Mesenchymal stem cell (in vitro differentiated cells and primary cell): ENCODE measurements around the gene ILF2.

Source experiments
- DNase-seq: peaks from one replicate; pipeline ENCODE4 v3.0.0-alpha.2; 2013
- H2AFZ ChIP-seq: one replicate; pipeline ENCODE4 v1.6.1; 2013; ENCODE audit warnings: low read depth, mild to moderate bottlenecking, control low read depth, inconsistent platforms, low read length, moderate library complexity
- H2AK5ac ChIP-seq: 2 replicates; pipeline ENCODE4 v1.6.1; 2013; ENCODE audit warnings: low read length, moderate library complexity, mild to moderate bottlenecking, inconsistent platforms; ENCODE audit not compliant: severe bottlenecking
- H2BK120ac ChIP-seq: one replicate; pipeline ENCODE4 v1.6.1; 2013; ENCODE audit warnings: low read depth, mild to moderate bottlenecking, inconsistent platforms, low read length, moderate library complexity
- H2BK12ac ChIP-seq, 2 experiments: one replicate each; pipeline ENCODE4 v1.6.1; 2013; ENCODE audit warnings: inconsistent platforms in 2 of 2, low read length in 2 of 2, mild to moderate bottlenecking in 2 of 2, moderate library complexity in 2 of 2, control low read depth in 1 of 2
- H2BK15ac ChIP-seq: one replicate; pipeline ENCODE4 v1.6.1; 2013; ENCODE audit warnings: mild to moderate bottlenecking, low read depth, inconsistent platforms; ENCODE audit not compliant: poor library complexity, severe bottlenecking
- H2BK5ac ChIP-seq: 2 replicates; pipeline ENCODE4 v1.6.1; 2013; ENCODE audit warnings: low read depth, mild to moderate bottlenecking, low read length, control low read depth, inconsistent platforms; ENCODE audit not compliant: poor library complexity, severe bottlenecking
- H3K14ac ChIP-seq, 2 experiments: one replicate each; pipeline ENCODE4 v1.6.1; 2013; ENCODE audit warnings: inconsistent platforms in 2 of 2, low read length in 2 of 2, control low read depth in 1 of 2, mild to moderate bottlenecking in 1 of 2, moderate library complexity in 1 of 2
- H3K18ac ChIP-seq, 2 experiments: one replicate each; pipeline ENCODE4 v1.6.1; 2013; ENCODE audit warnings: inconsistent platforms in 2 of 2, low read length in 2 of 2, control low read depth in 1 of 2, low read depth in 1 of 2, mild to moderate bottlenecking in 1 of 2
- H3K23ac ChIP-seq, 2 experiments: one replicate each; pipeline ENCODE4 v1.6.1; 2013; ENCODE audit warnings: inconsistent platforms in 2 of 2, low read length in 2 of 2, mild to moderate bottlenecking in 2 of 2, moderate library complexity in 2 of 2, control low read depth in 1 of 2
- H3K27ac ChIP-seq: 2 replicates; pipeline ENCODE4 v1.5.1; 2013; ENCODE audit warnings: mild to moderate bottlenecking, moderate library complexity, low read length, control low read depth, inconsistent platforms; ENCODE audit not compliant: poor library complexity, severe bottlenecking
- H3K27me3 ChIP-seq, 2 experiments: 2 replicates each; pipeline versions ENCODE4 v1.6.1 to v1.7.0; 2013; ENCODE audit warnings: low read length in 2 of 2, mild to moderate bottlenecking in 2 of 2, moderate library complexity in 2 of 2, control low read depth in 1 of 2, inconsistent platforms in 1 of 2; ENCODE audit not compliant: control insufficient read depth in 1 of 2, insufficient read depth in 1 of 2
- H3K36me3 ChIP-seq, 2 experiments: 2 replicates each; pipeline versions ENCODE4 v1.6.1 to v1.7.0; 2013; ENCODE audit warnings: low read length in 2 of 2, control low read depth in 1 of 2, inconsistent platforms in 1 of 2, low read depth in 1 of 2, mild to moderate bottlenecking in 1 of 2; ENCODE audit not compliant: insufficient read depth in 2 of 2, control insufficient read depth in 1 of 2
- H3K4ac ChIP-seq, 2 experiments: one replicate each; pipeline ENCODE4 v1.6.1; 2013; ENCODE audit warnings: inconsistent platforms in 2 of 2, low read length in 2 of 2, mild to moderate bottlenecking in 2 of 2, moderate library complexity in 2 of 2, control low read depth in 1 of 2, low read depth in 1 of 2
- H3K4me1 ChIP-seq: 2 replicates; pipeline ENCODE4 v1.6.1; 2013; ENCODE audit warnings: low read depth, low read length, control low read depth; ENCODE audit not compliant: control insufficient read depth, insufficient read depth
- H3K4me2 ChIP-seq: 2 replicates; pipeline ENCODE4 v1.6.1; 2013; ENCODE audit warnings: low read length, mild to moderate bottlenecking, inconsistent platforms; ENCODE audit not compliant: poor library complexity, severe bottlenecking
- H3K4me3 ChIP-seq, 2 experiments: 2 replicates each; pipeline versions ENCODE4 v1.5.1 to v1.7.0; 2013; ENCODE audit warnings: low read length in 2 of 2, mild to moderate bottlenecking in 2 of 2, control low read depth in 1 of 2, low read depth in 1 of 2; ENCODE audit not compliant: insufficient read depth in 1 of 2
- H3K79me1 ChIP-seq: replicated peaks from 2 replicates; pipeline ENCODE4 v1.6.1; 2013; ENCODE audit warnings: mild to moderate bottlenecking, control low read depth, low read length, inconsistent platforms; ENCODE audit not compliant: poor library complexity, severe bottlenecking
- H3K9ac ChIP-seq: 2 replicates; pipeline ENCODE4 v1.7.0; 2013; ENCODE audit warnings: mild to moderate bottlenecking, low read length, moderate library complexity
- H3K9me3 ChIP-seq: 2 replicates; pipeline ENCODE4 v1.7.0; 2013; ENCODE audit warnings: mild to moderate bottlenecking, low read length; ENCODE audit not compliant: control insufficient read depth
- H4K8ac ChIP-seq: one replicate; pipeline ENCODE4 v1.6.1; 2013; ENCODE audit warnings: inconsistent platforms, mild to moderate bottlenecking, low read length, moderate library complexity
- H4K91ac ChIP-seq: one replicate; pipeline ENCODE4 v1.6.1; 2013; ENCODE audit warnings: mild to moderate bottlenecking, low read length, inconsistent platforms
- WGBS: methylation state at CpG from one replicate; pipeline ENCODE4 v1.1.7; 2013; ENCODE audit warnings: mixed read lengths; 5-methylcytosine and 5-hydroxymethylcytosine counted together

Gene ILF2

DNA sequence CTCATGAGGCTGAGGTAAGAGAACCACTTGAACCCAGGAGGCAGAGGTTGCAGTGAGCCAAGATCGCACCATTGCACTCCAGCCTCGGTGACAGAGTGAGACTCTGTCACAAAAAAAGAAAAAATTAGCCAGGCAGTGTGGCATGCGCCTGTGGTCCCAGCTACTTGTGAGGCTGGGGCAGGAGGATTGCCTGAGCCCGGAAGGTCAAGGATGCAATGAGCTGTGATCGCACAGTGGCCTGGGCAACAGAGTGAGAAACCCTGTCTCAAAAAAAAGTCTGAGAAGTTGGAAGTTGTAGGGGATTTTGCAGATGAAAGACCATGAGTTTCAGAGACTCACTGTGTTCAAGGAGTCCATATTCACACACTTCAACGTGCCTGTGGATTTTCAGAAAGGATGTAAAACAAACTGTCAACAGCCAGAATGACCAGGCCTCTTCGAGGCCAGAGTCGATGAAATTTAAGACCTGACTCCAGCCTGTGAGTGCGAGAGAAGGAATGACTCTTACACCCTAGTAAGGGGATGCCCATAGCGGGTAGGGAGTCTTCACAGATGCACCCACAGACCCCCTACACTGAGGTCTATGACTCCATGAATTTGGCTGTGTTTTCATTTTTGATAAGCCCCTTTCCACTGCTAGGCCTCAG is 45.7 kb downstream of the ILF2 start:
- no peak overlapping the region for H2BK120ac ChIP-seq
- peaks cover 8% of the 10 kb centered on the region for H3K79me1 ChIP-seq
- no peak overlapping the region for H3K27ac ChIP-seq
- no peak overlapping the region for H2BK12ac ChIP-seq
- no peaks in the 10 kb centered on the region for H3K9me3 ChIP-seq
- H4K91ac ChIP-seq = no peak overlapping the region
- peaks cover 20 to 51% of the 10 kb centered on the region in 2 experiments for H3K36me3 ChIP-seq
- H3K4me1 ChIP-seq = peaks cover 29% of the 10 kb centered on the region
- no peaks in the 10 kb centered on the region for H3K27me3 ChIP-seq
- no peak overlapping the region for H4K8ac ChIP-seq
- H2AFZ ChIP-seq = no peak overlapping the region
- WGBS = 71% methylated on average over 10 of the region's 10 CpGs
- peak overlapping the region in 1 of 2 experiments; percentile 88 for H3K4me3 ChIP-seq
- H3K4ac ChIP-seq = no peak overlapping the region
- peak; percentile 30 for DNase-seq
- no peak overlapping the region for H2BK15ac ChIP-seq
- no peak overlapping the region for H2BK5ac ChIP-seq
- H3K4me2 ChIP-seq = no peak overlapping the region
- H3K9ac ChIP-seq = peak overlapping the region; percentile 96
- peak overlapping the region; percentile 23 to 28 for H3K18ac ChIP-seq
- peak overlapping the region; percentile 54 for H2AK5ac ChIP-seq
- H3K23ac ChIP-seq = peak overlapping the region in 1 of 2 experiments; percentile 6
- H3K14ac ChIP-seq = no peak overlapping the region

DNA sequence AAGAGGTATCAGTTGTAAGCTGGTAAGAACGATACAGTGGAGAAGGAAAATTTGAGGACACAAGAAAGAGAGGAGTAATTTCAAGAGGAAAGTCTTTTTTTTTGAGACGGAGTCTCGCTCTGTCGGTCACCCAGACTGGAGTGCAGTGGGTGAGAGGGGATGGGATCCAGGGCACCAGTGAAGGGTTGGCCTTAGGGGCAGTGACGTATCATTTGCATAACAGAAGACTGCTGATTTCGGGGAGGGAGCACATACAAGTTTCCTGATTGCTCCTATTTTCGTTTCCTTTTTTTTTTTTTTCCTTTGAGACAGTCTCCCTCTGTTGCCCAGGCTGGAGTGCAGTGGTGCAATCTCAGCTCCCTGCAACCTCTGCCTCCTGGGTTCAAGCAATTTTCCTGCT is 47.7 kb downstream of the ILF2 start:
- no peak overlapping the region for H2BK5ac ChIP-seq

DNA sequence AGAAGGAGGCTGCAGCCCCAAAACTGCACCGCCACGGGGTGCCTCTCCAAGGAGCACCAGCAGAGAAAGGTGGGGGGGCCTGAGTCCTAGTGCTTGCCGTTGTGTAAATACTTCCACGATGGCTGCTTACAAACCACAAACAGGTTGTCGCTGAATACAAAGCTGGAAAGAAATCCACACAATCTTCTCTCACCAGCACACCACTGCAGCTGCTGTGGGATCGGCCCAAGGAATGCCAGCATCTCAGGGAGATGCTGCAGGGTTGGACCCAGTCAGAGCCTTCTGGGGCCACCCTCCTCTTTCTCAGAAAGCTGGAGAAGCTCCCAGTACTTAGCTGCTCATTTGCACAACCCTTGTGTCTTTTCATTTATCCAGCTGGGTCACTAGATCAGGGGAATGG is 51.6 kb downstream of the ILF2 start:
- Histone ChIP-seq H4K91ac (no peak overlapping the region), H3K4me3 (no peak overlapping the region), H2AFZ (no peak overlapping the region), H3K14ac (no peak overlapping the region), H3K18ac (no peak overlapping the region), H2BK15ac (no peak overlapping the region), H2BK120ac (no peak overlapping the region), H2BK12ac (no peak overlapping the region), H3K79me1 (peaks cover 4% of the 10 kb centered on the region), H2AK5ac (no peak overlapping the region), H3K9me3 (peaks cover 5% of the 10 kb centered on the region), H3K9ac (no peak overlapping the region), H3K27me3 (no peaks in the 10 kb centered on the region), H3K4me2 (no peak overlapping the region), H3K4ac (no peak overlapping the region), H3K36me3 (peaks cover 30 to 59% of the 10 kb centered on the region in 2 experiments), H3K23ac (no peak overlapping the region), H3K4me1 (peaks cover 13% of the 10 kb centered on the region), H2BK5ac (no peak overlapping the region), H4K8ac (no peak overlapping the region), H3K27ac (no peak overlapping the region)
- DNase-seq = no peak
- 96% methylated on average over 6 of the region's 6 CpGs for WGBS

More for the DNA sequence above, 47.7 kb downstream of the ILF2 start:
- Histone ChIP-seq H3K4me2 (no peak overlapping the region), H3K27me3 (no peaks in the 10 kb centered on the region), H3K27ac (no peak overlapping the region), H2BK15ac (no peak overlapping the region), H3K79me1 (peaks cover 6% of the 10 kb centered on the region), H3K18ac (no peak overlapping the region), H2AFZ (no peak overlapping the region), H3K14ac (no peak overlapping the region), H4K91ac (no peak overlapping the region), H3K9me3 (peaks cover 5% of the 10 kb centered on the region), H3K36me3 (peaks cover 36 to 70% of the 10 kb centered on the region in 2 experiments), H3K4me3 (no peak overlapping the region), H2BK120ac (no peak overlapping the region), H3K4me1 (peaks cover 22% of the 10 kb centered on the region), H2BK12ac (no peak overlapping the region), H3K9ac (peak overlapping the region; percentile 6), H3K4ac (no peak overlapping the region), H4K8ac (no peak overlapping the region), H2AK5ac (no peak overlapping the region), H3K23ac (no peak overlapping the region)
- WGBS = 87% methylated on average over 7 of the region's 7 CpGs
- no peak for DNase-seq

DNA sequence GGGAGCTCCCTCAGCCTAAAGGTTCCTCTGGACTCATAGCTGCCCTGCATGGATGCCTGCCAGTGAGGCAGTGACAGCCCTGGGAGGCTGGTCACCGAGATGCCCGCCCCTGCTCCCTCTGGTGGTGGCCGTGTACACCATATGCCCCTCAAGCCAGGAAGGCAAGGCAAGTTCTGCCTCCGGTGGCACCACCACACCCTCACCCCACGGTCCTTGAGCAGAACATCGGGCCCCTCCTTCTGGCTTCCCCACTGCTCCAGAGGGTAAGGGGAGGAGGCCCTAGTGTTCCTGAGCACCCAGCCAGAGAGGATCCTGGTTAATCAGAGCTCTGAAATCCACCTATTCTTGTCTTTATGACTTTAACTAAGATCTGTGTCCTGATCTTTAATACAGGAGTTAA is 53.1 kb downstream of the ILF2 start:
- H2AFZ ChIP-seq = no peak overlapping the region
- H3K18ac ChIP-seq = peak overlapping the region in 1 of 2 experiments; percentile 5
- 13% methylated on average over 6 of the region's 6 CpGs for WGBS
- peaks cover 5% of the 10 kb centered on the region for H3K9me3 ChIP-seq
- peak overlapping the region; percentile 47 for H3K9ac ChIP-seq
- no peak overlapping the region for H2AK5ac ChIP-seq
- DNase-seq = peak; percentile 70
- peak overlapping the region; percentile 11 for H2BK120ac ChIP-seq
- peak overlapping the region; percentile 15 to 65 for H3K4ac ChIP-seq
- no peak overlapping the region for H3K4me2 ChIP-seq
- no peak overlapping the region for H3K27ac ChIP-seq
- H3K4me1 ChIP-seq = peaks cover 20% of the 10 kb centered on the region
- H4K91ac ChIP-seq = no peak overlapping the region
- H2BK15ac ChIP-seq = no peak overlapping the region
- peaks cover 24 to 45% of the 10 kb centered on the region in 2 experiments for H3K36me3 ChIP-seq
- no peak overlapping the region for H2BK5ac ChIP-seq
- H3K23ac ChIP-seq = no peak overlapping the region
- H3K14ac ChIP-seq = no peak overlapping the region
- peaks cover 3% of the 10 kb centered on the region for H3K79me1 ChIP-seq
- no peak overlapping the region for H2BK12ac ChIP-seq
- H3K4me3 ChIP-seq = no peak overlapping the region
- peak overlapping the region; percentile 50 for H4K8ac ChIP-seq
- H3K27me3 ChIP-seq = no peaks in the 10 kb centered on the region
